Stimulated activated CD4-positive, alpha-beta T cell treated with anti-CD3 and anti-CD28 coated beads, Interleukin-12 subunit alpha, Interleukin-12 subunit beta, amount 100 ng/mL, for 24 hours (primary cell): Measurements from ENCODE around the gene SOCS7.

Experiments
- DNase-seq, 2 experiments: peaks; one replicate each; pipeline ENCODE4 v3.0.0-alpha.2; 2020; ENCODE audit warnings: low read depth in 2 of 2

Gene SOCS7, protein sequence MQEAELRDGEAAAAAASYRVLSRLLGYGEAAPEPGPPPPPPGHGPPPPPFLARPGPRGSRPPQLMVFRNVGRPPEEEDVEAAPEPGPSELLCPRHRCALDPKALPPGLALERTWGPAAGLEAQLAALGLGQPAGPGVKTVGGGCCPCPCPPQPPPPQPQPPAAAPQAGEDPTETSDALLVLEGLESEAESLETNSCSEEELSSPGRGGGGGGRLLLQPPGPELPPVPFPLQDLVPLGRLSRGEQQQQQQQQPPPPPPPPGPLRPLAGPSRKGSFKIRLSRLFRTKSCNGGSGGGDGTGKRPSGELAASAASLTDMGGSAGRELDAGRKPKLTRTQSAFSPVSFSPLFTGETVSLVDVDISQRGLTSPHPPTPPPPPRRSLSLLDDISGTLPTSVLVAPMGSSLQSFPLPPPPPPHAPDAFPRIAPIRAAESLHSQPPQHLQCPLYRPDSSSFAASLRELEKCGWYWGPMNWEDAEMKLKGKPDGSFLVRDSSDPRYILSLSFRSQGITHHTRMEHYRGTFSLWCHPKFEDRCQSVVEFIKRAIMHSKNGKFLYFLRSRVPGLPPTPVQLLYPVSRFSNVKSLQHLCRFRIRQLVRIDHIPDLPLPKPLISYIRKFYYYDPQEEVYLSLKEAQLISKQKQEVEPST

DNA sequence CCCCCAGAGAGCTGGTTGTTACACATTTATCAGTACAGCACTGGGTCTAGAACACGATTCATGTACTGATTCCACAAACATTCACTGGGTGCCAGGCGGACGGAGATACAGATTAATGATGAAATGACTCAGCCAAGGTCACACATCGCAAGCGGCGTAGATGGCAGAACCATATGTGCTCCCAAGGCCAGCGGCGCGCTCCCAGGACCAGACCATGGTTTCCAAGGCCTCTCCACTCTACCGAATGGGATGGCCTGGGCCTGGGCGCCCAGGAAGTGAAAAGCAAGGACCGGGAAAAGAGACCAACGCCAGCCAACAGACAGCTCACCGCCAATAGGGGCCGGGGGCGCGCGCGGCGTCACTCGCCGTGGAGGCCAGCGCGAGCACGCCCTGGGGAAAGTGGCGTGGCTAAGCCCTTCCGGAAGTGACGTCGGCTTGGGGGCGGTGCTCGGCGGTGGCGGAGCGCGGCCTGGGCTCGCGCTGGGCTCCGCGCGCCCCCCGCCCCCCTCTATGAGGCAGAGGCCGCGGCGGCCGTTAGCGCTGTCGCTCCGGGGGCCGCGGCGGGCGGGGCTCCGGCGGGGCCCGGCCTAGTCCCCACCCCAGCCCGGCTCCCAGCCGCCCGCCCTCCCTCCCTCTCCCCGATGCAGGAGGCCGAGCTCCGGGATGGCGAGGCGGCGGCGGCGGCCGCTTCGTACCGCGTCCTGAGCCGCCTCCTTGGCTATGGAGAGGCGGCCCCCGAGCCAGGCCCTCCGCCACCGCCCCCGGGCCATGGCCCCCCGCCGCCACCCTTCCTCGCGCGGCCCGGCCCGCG is at the start of gene SOCS7:
Gene SOCS7 (plus strand): TSS at position 433 of the 811 bp plus-strand sequence. CDS start 209 bp downstream, at position 642.
- peak; percentile 81 to 94 for DNase-seq

DNA sequence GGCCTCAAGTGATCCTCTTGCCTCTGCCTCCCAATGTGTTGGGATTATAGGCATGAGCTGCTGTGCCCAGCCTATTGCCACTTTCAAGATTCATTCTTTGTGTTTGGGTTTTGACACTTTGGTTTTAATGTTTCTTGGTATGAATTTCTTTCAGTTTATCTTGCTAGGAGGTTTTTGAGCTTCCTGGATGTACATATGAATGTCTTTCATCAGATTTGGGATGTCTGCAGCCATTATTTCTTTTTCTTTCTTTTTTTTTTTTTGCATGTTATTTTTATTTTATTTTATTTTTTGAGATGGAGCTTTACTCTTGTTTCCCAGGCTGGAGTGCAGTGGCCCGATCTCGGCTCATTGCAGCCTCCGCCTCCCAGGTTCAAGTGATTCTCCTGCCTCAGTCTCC is 36.1 kb upstream of the SOCS7 start:
- no peak for DNase-seq

DNA sequence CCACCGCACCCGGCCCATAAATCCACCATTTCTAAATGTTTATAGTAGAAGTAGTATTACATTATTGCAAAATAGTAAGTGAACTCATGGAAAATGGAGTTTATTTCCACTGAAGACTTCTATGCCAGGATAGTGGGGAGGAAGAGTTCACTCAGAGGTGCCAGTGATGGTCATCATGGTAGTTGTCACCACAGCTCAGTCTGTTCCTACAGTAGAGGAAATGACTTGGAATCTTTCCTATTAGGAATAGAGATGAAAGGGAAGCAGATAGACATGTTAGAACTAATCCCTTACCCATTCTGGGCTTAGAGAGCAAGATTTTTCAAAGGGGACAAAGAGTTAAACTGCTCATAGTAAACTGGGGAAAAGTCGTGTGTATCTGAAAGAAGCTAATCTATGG is 34.6 kb upstream of the SOCS7 start:
- no peak for DNase-seq

DNA sequence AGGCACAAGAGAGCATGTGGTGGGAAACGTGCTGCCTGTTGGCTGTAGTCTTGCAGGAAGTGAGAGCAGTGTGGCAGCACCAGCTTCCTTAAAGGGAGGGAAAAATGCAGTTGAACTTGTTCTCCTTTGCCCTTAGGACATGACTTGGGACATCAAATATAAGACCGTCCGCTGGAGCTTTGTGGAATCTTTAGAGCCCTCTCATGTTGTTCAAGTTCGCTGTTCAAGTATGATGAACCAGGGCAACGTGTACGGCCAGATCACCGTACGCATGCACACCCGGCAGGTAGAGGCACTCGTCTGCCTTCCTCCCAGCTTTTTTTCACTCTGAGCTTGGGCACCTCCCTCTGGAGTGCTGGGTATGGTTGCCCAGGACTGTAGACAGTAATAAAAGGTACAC is 31.2 kb upstream of the SOCS7 start:
- DNase-seq = no peak

DNA sequence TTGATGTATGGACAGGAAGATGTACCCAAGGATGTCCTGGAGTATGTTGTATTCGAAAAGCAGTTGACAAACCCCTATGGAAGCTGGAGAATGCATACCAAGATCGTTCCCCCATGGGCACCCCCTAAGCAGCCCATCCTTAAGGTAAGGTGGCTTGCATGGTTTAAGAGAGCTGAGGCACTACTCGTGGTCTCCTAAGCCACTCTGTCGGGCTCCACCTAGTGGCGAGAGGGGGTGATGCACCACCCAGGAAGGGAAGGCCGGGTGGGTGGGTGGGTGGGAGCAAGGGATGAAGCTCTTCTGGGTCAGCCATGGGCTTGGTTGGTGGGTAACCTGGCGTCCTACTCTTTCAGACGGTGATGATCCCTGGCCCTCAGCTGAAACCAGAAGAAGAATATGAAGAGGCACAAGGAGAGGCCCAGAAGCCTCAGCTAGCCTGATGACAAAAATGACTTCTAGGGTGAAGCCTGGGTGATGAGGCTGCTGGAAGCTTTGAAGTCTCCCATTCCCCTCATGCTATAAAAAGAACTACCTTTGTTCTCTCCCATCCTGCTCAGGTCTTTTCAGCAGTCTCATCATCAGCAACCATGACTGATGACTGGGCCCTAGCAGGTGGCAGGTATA is 29.4 kb upstream of the SOCS7 start:
- peak; percentile 43 to 70 for DNase-seq

DNA sequence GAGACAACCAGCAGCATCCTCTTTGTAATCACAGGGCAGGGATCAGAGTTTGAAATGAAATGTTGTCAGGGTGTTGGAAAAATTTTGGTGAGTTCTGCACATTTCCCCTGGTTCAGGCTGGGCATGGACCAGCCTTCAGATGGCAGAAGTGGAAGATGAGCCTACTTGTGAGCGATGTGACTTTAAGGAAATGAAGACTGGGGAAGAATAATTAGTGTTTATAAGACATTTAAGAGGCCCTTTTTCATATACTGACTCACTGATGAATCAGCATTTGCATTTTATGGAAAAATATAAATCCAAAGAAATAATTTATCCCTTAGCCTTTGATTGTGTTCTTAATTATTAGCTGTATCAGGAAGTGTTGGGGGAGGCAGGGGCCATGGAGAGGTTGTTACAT is 28.7 kb upstream of the SOCS7 start:
- no peak for DNase-seq

DNA sequence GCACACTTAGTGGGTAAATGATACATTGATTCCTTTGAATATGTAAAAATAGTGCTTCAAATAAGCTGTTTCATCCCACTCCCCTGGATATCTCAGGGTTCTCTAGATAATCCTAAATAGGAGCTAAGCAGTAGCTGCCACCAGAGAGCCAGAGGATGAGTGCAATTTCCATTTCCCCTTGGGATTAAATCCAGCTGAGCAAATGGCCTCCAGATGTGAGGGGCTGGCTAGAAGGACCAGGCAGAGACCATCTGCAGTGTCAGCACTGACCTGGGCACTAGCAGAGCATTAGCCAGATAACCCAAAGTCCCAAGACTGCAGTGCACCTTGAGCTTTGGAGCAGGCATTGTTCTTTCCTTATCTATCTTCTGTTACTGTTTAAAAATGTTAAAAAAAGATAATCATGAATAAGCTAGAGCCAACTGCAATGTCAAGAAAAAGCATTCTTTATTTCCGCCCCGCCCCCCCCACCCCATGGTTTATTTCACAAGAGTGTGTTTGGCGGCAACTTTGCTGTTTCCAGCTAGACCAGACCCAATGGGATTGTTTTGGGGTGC is 27.4 kb upstream of the SOCS7 start:
- no peak for DNase-seq

DNA sequence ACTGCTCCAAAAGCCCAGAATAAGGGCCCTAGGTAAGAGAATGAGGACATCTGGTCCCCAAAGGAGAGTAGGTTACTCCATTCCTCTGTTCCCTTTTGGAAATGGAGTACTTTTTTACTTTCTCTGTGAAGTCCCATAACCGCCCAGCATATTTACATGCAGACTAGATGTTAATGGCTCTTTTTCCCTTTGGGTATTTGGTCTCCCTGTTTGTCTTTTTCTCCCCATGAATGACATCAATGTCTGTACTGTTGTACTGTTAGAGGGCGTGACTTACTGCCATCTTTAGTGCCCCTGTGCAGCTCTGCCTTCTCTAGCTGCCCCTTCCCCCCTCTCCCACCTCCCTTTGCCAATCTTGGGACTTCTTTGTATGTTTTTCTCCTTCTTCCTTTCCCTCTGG is 26.9 kb upstream of the SOCS7 start:
- DNase-seq = no peak

DNA sequence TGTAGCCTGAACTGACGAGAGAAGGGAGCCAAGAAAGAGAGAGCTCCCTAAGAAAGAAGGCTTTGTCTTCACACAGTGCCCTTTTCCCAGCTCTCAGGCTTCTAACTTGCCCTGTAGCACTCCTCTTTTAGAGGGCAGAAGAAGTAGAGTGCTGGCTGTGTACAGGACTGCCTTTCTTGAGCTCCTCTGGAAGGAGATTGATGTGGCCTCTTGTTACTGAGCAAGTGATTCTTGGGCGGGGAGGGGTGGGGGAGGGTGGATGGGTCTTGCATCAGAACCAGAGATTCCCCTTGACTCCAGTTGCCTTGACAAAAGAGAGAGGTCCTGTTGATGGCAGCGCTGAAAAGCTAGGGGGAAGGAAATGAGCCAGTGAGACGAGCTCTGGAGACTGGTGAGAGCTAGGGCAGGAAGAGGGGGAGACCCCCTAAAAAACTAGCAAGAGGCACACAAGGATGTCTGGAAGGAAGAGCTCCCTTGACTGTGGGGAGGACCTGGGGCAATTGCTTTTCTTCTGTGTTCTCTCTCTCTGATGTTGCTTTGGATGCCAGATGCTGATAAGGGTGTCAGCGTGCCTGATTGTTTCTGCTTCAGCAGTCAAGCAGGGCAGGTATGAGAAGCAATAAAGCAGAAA is 26.3 kb upstream of the SOCS7 start:
- no peak for DNase-seq

DNA sequence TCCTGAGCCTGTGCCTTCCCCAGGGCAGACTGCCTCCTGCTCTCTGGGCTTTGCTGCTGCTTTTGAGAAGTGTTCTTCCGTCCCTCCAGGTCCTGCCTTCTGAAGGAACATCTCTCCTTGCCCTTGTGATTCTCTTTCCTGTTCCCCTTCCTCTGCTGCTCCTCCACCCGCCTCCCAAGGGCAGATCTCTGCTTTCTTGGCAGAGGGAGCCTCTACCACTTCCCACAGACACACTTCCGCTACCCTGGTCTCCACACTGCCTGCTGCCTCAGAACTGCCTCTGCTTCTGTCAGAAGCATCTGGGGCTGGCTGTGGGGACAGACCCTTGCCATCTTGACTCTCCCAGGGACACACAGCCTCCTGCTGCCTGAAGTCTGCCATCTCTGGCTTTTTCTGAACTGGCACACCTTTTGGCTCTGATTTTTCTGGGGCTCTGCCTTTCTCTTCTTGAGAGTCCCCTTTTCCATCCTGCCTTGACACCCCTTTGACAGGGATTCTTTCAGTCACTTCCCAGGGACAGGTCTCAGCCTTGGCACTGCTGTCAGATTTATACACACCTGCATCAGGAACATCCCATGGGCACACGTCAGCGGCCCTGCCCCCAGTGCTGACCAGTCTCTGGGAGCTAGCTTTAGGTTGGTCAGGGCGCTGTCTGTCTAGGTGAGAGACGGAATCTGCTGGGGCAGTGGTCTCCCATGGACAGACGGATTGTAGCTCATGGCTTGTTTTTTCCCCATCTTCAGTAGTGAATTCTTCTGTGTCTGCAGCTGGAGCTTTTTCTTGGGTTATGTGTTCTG is 24.4 kb upstream of the SOCS7 start:
- no peak for DNase-seq

DNA sequence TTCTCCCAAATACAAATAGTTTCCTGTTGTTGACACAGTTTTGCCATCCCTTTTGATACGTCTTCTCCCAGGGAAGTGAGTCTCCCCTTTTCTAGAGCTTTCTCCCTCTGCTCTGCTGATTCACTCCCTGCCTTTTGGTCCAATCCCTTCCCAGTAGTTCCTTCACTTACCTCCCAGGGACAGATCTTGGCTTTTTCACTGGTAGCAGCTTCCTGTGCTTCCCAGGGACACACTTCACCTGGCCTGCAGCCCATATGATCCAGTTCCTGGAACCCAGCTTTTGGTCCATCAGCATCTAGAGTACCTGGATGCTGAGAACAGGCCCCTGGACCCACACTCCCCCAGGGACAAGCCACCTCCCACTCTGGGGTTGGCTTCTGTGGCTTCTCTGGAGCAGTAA is 23.7 kb upstream of the SOCS7 start:
- no peak for DNase-seq

DNA sequence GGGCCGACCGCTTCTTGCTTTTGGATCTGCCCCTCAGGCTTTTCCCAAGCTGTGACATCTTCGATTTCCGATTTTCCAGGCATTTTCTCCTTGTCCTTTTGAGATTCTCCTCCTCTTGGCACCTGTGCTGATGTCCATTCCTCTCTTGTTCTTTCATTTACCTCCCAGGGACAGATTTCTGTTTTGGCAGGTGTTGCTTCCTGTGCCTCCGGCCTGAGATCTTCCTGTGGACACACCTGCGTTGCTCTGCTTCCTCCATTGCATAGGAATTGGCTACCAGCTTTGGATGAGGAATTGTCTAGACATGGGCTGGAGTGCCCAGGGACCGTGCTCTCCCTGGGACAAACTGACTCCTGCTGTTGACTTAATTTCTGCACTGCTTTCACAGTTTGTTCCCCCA is 23.0 kb upstream of the SOCS7 start:
- DNase-seq = no peak

DNA sequence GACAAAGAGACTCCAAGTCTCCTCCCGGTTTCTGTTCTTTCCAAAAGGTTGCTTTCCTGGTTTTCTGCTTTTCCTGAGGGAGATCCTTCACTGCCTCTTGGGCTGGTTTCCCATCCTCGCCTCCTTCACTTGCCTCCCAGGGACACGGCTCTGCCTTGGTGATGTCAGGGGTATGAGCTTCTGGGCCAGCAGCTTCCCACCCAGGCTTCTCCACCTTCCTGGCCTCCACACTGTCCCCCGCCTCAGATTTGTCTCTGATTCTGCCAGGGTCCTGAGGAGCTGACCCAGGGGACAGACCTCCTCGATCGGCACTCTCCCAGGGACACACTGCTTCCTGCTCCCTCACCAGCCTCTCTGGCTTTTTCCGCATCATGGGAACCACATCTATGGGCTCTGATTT is 22.4 kb upstream of the SOCS7 start:
- no peak for DNase-seq

DNA sequence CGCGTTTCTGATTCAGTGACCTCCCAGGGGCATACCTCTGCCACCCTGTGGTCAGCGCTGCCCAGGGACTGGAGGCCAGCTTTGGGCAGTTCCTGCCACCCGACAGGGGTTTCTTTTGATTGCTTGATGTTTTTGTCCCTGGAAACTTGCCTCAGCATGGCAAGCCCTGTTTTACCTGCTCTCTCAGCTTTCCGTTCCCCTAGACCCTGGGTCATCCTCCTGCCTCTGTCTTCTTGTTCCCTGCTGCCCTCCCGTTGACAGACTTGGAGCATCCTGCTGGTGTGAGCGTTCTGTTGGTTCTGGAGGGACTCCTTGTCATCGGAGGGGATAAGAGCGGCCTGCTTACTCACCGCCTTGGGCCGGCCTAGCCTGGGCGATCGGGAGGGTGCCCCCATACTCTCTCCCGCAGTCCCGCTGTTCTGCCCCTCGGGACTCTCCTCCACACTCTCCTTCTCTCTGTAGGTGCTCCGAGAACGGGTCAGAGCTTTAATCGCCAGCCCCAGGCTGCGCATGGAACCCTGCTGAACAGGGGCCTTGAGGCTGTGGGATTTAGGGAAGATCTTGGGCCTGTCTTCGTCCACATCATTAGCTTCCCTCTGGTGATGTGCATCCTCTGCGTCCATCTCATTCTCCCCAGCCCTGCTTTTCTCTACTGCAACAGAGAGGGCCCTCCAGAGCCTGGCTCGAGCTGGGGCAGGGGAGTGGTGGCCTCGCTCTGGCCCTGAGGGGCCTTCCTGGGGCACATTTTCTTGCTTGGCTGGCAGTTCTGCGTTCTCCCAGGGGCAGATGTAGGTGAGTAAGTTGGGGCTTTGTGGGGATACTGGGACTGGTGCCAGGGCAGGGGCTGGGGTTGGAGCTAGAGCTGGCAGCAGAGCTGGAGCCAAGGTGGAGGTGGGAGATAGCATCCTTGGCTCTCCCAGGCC is 21.6 kb upstream of the SOCS7 start:
- DNase-seq = no peak

DNA sequence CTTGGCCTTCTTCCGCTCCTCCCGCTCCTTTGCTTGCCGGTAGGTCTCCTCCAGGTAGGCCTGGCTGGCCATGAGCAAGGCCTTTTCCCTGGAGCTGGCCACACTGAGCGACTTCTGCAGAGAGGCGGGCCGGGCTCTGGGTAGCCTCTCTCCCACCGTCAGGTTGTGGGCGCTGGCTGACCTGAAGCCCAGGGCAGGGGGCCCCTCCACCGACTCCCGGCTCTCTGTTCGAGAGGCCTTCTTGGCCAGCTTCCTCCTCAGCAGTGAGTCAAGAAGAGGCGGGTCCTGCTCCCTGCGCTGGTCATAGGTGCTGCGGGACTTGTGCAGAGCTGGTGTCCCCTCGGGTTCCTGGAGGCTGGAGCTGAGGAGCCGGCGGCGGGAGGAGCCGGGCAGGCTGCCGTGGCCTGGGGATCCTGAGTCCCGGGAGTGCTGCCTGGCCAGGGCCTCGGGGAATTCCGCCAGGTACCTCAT is 20.7 kb upstream of the SOCS7 start:
- DNase-seq = no peak

DNA sequence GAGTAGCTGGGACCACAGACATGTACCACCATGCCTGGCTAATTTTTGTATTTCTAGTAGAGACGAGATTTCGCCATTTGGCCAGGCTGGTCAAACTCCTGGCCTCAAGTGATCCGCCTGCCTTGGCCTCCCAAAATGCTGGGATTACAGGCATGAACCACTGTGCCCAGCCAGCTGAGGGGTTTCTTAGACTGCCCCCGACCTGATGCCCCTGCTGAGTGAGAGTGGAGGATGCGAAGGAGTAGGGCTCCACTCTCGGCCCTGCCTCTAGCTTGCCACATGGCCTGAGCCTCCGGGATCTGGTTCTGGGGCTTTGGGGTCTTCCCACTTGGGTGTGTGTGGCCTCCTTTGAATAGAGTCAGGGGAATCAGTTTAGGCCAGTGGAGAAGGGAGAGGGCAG is 18.9 kb upstream of the SOCS7 start:
- DNase-seq = no peak

DNA sequence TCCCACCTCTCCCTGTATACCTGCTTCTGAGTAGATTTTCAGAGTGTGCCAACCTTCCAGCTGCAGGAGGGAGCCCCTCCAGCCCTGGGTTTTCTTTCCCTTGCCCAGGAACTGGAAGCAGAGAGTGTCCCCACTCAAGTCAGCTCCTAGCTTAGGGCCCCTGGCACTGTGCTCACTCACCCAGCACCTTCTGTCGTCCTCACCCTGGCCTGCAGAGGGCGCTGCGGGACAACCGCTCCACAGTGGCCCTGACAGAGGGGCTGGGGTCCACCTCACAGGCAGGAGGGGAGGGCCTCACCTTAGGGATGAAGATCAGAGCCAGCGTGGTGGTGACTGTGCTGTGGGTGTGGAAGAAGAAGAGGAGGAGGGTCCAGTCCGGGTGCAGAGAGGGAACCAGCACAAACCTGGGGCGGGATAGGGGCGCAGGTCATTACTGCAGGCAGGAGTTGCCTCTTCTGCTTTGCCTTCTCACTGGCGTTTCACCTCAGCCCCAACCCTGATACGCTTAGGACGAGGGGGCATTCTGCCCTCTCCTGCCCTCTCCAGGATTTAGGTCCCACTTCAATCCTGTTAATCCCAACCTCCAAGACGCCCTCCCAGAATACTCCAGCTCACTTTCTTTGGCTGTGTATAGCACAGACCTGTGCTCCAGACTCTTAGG is 17.9 kb upstream of the SOCS7 start:
- DNase-seq = peak in 1 of 2 experiments; percentile 37

DNA sequence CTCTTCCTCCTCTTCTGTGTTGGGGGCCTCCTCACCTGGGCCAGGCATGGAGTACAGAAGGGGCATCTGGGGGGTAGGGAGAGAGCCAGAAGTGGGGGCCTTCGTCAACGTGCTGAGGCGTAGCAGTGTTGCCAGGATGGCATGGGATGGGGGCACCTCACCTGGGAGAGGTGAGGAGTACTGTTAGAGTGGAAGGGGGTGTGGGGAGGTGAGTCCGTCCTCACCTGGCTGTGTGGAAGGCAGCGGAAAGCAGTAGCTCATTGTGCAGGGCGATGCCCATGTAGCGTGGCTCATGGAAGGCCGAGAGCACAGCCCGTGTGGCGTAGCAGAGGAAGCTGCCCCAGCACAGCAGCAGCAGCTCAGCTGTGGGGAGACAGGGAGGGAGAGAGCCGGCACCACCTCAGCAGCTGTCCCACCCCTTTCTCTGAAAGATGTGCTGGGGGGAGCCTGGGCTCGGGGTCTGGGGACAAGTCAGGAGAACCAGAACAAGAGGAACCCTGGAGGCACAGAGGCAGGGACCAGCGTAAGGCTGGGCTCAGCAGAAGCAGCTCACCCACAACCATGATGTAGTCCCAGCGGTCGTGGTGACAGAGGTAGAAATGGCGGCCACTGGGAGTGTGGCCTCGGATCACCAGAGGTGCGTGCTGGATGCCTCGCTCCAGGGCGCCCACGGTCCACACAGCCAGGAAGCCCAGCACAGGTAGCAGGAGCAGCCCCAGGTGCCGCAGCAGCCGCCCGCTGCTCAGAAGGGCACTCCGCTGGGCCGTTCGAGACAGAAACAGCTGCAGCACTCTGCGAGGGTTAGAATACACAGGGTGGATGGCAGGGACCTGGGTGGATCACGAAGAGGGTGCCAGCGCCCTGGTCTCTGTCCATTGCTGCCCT is 16.9 kb upstream of the SOCS7 start:
- no peak for DNase-seq
